ENCODE measurements around the gene PCCB. TPM values are rescaled to one million over a fixed set of nuclear protein-coding genes. Genes with fewer than 3 reads are reported as not detected.
A peak's percentile ranks its signal among the peaks of the same experiment; 100 is the strongest.
"Not testable (repeated sequence)": the region's sequence is repeated elsewhere in the genome, so short reads cannot be mapped to it uniquely, and the experiment has no call there.

Gene PCCB
- total RNA-seq, 2 experiments from 2014 or later = 23.9 to 25.2 TPM

DNA sequence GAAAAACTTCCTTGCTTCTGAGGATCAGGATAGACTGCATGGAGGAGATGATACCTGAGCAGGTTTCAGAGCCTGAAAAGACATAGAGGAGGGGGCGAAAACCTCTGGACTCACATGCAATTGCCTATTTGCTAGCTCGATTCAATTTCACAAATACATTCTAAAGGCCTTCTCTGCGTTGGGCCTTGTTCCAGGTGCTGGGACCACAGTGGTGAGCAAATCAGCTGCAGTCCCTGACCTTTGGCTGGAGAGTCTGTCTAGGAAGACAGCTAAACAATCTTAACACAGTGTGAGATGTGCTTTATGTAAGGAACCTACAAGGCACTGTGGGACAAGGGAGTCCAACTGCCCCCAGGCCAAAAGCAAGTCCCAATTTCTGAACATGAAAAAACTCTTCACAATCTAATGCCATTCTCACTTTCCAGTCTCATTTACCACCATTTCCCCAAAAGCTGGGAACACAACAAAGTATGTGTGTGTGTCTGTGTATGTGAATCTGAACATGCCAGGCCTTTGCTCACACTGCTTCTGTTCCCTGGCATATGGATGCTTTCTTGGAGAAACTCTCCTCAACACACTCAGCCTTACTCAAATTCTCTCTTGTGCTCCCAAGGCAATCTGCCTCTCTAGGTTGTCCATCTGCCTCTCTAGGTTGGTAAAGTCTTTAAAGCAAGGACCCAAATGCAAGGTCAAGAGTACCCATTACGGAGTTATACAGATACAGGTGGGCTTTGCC, 2.1 kb upstream of the PCCB start:
- DNase-seq = no peak
- no peaks in the 10 kb centered on the region for H3K9me3 Mint-ChIP-seq
- POLR2A ChIA-PET = interaction anchor here (0.9 to 1.2 kb wide), 3 partner anchors 51 to 53 kb away, joined by 3 to 4 read pairs (median 3); partner anchors contain the start of gene MSL2
- H3K36me3 Mint-ChIP-seq = peaks cover 1% of the 10 kb centered on the region
- no peak overlapping the region for H3K4me3 Mint-ChIP-seq
- H3K4me1 Mint-ChIP-seq = peaks cover 15% of the 10 kb centered on the region
- H3K27ac Mint-ChIP-seq = no peak overlapping the region
- no peak for ATAC-seq (ENCODE audit: low read depth)
- peaks cover 2% of the 10 kb centered on the region for H3K27me3 Mint-ChIP-seq

DNA sequence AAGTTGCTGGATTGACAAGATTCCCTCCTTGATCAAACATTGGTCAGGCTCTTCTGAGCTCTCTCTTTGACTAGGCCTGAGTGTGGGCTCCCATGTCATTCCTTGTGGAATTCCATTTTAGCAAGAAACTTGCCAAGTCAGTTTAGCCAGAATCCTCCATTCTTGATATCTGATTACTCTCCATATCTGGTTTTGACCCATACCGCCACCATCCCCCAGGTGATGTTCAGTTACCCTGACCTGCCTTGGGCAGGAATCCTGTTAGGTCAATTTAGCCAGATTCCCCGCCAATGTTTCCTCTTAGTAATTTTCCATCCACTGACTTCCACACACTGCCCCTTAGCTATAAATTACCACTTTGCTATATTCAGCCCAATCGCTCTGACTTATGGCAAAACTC, 1.0 kb upstream of the PCCB start:
- Mint-ChIP-seq H3K27ac (peak overlapping the region; percentile 45), H3K4me1 (peaks cover 15% of the 10 kb centered on the region), H3K9me3 (no peaks in the 10 kb centered on the region), H3K4me3 (no peak overlapping the region), H3K36me3 (no peaks in the 10 kb centered on the region), H3K27me3 (peaks cover 2% of the 10 kb centered on the region)
- POLR2A ChIA-PET = interaction anchor here (1.1 to 1.6 kb wide), 3 partner anchors 52 to 53 kb away, joined by 3 to 4 read pairs (median 4); partner anchors contain the start of gene MSL2
- ATAC-seq (ENCODE audit: low read depth) = no peak
- DNase-seq = no peak

DNA sequence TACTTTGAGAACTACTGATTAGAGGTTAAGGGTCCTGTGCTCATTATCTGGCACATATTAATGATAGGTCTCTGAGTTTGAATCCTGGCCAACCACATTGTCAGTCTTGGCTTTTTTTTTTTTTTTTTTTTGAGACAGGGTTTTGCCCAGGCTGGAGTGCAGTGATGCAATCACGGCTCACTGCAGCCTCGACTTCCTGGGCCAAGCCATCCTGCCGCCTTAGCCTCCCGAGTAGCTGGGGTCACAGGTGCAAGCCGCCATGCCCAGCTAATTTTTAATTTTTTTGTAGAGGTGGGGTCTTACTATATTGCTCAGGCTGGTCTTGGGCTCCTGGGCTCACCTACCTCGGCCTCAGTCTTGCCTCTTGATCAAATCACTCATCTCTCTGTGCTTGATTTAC, 547 bp upstream of the PCCB start:
- DNase-seq = no peak
- POLR2A ChIA-PET = interaction anchor here (1.6 to 2.8 kb wide), 3 partner anchors 52 to 503 kb away, joined by 4 to 11 read pairs (median 7); partner anchors contain the start of genes MSL2 and STAG1
- H3K4me3 Mint-ChIP-seq = peak overlapping the region; percentile 85
- H3K9me3 Mint-ChIP-seq = no peaks in the 10 kb centered on the region
- H3K27ac Mint-ChIP-seq = peak overlapping the region; percentile 89
- peaks cover 2% of the 10 kb centered on the region for H3K27me3 Mint-ChIP-seq
- H3K36me3 Mint-ChIP-seq = no peaks in the 10 kb centered on the region
- peaks cover 15% of the 10 kb centered on the region for H3K4me1 Mint-ChIP-seq
- ATAC-seq (ENCODE audit: low read depth) = no peak

GRCh38 chr3:136250903-136251460, 842 bp downstream of the PCCB start:
- peak overlapping the region; percentile 85 for H3K4me3 Mint-ChIP-seq
- H3K27me3 Mint-ChIP-seq = peaks cover 2% of the 10 kb centered on the region
- POLR2A ChIA-PET = interaction anchor here (0.8 to 2.8 kb wide), 4 partner anchors 53 to 502 kb away, joined by 3 to 11 read pairs (median 5); partner anchors contain the start of genes MSL2 and STAG1
- peaks cover 17% of the 10 kb centered on the region for H3K4me1 Mint-ChIP-seq
- ATAC-seq (ENCODE audit: low read depth) = no peak
- H3K36me3 Mint-ChIP-seq = peaks cover 3% of the 10 kb centered on the region
- DNase-seq = peak; percentile 43
- H3K27ac Mint-ChIP-seq = peak overlapping the region; percentile 89
- no peaks in the 10 kb centered on the region for H3K9me3 Mint-ChIP-seq

GRCh38 chr3:136251511-136251910, 1.4 kb downstream of the PCCB start:
- H3K9me3 Mint-ChIP-seq = no peaks in the 10 kb centered on the region
- H3K4me3 Mint-ChIP-seq = peak overlapping the region; percentile 85
- POLR2A ChIA-PET = interaction anchor here (0.8 to 2.8 kb wide), 4 partner anchors 54 to 501 kb away, joined by 3 to 11 read pairs (median 5); partner anchors contain the start of genes MSL2 and STAG1
- H3K27ac Mint-ChIP-seq = peak overlapping the region; percentile 89
- peaks cover 17% of the 10 kb centered on the region for H3K4me1 Mint-ChIP-seq
- DNase-seq (no peak), ATAC-seq (ENCODE audit: low read depth) (no peak)
- no peaks in the 10 kb centered on the region for H3K27me3 Mint-ChIP-seq
- peaks cover 3% of the 10 kb centered on the region for H3K36me3 Mint-ChIP-seq

DNA sequence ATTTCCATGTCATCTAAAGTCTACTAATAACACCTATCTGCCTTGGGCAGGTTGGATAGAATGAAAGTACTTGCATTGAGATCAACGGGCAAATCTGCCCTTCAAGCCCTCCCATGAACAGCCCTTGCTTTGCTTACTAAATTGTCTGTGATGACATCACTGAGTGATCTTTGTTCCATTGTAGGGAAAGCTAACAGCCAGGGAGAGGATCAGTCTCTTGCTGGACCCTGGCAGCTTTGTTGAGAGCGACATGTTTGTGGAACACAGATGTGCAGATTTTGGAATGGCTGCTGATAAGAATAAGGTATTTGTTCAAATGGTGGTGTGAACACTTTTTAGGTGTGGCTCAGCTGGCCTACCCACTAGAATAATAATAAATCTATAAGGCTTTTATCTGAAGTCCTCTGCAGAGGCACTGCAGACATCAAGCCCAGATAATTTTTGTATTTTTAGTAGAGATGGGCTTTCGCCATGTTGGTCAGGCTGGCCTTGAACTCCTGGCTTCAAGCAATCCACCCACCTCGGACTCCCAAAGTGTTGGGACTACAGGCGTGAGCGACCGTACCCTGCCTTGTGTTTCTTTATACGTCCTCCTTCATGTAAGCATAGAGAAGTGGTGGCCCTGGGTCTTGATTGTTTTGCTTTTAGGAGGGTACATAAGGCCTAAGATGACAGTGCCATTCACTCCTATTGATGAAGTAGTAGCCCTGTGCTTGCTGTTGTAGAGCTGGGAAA, 5.7 kb downstream of the PCCB start:
- Mint-ChIP-seq H3K4me3 (no peak overlapping the region), H3K27ac (no peak overlapping the region), H3K4me1 (peaks cover 10% of the 10 kb centered on the region), H3K36me3 (peaks cover 7% of the 10 kb centered on the region), H3K27me3 (no peaks in the 10 kb centered on the region), H3K9me3 (no peaks in the 10 kb centered on the region)
- POLR2A ChIA-PET = no interaction called here
- DNase-seq (no peak), ATAC-seq (ENCODE audit: low read depth) (no peak)

- DNase-seq (no peak), ATAC-seq (ENCODE audit: low read depth) (no peak)
- POLR2A ChIA-PET = no interaction called here
- Mint-ChIP-seq H3K27ac (no peak overlapping the region), H3K27me3 (no peaks in the 10 kb centered on the region), H3K4me1 (peaks cover 1% of the 10 kb centered on the region), H3K36me3 (peaks cover 13% of the 10 kb centered on the region), H3K9me3 (no peaks in the 10 kb centered on the region), H3K4me3 (no peak overlapping the region)
Observed at GRCh38 chr3:136258199-136258598, 8.1 kb downstream of the PCCB start.

GRCh38 chr3:136261826-136262225, 11.7 kb downstream of the PCCB start:
- DNase-seq = no peak
- H3K36me3 Mint-ChIP-seq = peaks cover 20% of the 10 kb centered on the region

DNA sequence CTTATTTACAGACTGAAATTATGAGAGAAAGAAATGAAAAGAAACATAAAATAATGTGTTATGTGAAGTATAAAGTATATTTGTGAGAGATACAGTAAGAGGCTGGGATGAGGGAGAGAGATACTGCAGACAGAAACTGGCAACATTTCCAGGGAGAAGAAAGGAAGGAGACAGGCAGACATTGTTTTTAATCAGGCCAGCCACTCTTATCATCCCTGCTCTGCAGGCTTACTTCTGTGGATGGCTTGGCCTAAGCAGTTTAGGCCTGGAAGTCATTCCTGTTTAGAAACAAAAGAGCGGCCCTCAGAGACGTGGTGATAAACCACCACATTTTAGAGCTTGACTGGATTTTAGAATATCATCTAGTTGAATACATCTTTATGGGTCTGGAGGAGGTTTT, 12.4 kb downstream of the PCCB start:
- Mint-ChIP-seq H3K4me1 (no peaks in the 10 kb centered on the region), H3K27me3 (no peaks in the 10 kb centered on the region), H3K9me3 (no peaks in the 10 kb centered on the region), H3K27ac (no peak overlapping the region), H3K36me3 (peaks cover 20% of the 10 kb centered on the region), H3K4me3 (no peak overlapping the region)
- no peak for ATAC-seq (ENCODE audit: low read depth)
- POLR2A ChIA-PET = no interaction called here
- no peak for DNase-seq

More at GRCh38 chr3:136261826-136262225, 11.7 kb downstream of the PCCB start:
- POLR2A ChIA-PET = no interaction called here
- no peak overlapping the region for H3K4me3 Mint-ChIP-seq
- no peak overlapping the region for H3K27ac Mint-ChIP-seq
- H3K27me3 Mint-ChIP-seq = no peaks in the 10 kb centered on the region
- no peaks in the 10 kb centered on the region for H3K4me1 Mint-ChIP-seq
- H3K9me3 Mint-ChIP-seq = no peaks in the 10 kb centered on the region
- ATAC-seq (ENCODE audit: low read depth) = no peak

- H3K27me3 Mint-ChIP-seq = no peaks in the 10 kb centered on the region
- no peak overlapping the region for H3K4me3 Mint-ChIP-seq
- ATAC-seq (ENCODE audit: low read depth) (no peak), DNase-seq (no peak)
- no peaks in the 10 kb centered on the region for H3K9me3 Mint-ChIP-seq
- peaks cover 17% of the 10 kb centered on the region for H3K36me3 Mint-ChIP-seq
- POLR2A ChIA-PET = interaction anchor here (0.7 kb wide), 1 partner anchor 23 kb away, joined by 3 read pairs; no protein-coding TSS in a partner anchor
- H3K4me1 Mint-ChIP-seq = no peaks in the 10 kb centered on the region
- no peak overlapping the region for H3K27ac Mint-ChIP-seq
Observed at GRCh38 chr3:136263251-136263650, 13.1 kb downstream of the PCCB start.

- ATAC-seq (ENCODE audit: low read depth); H3K4me3 Mint-ChIP-seq; H3K27me3 Mint-ChIP-seq; POLR2A ChIA-PET; H3K9me3 Mint-ChIP-seq; DNase-seq; H3K4me1 Mint-ChIP-seq; H3K27ac Mint-ChIP-seq: not testable (repeated sequence)
- peaks cover 42% of the 10 kb centered on the region for H3K36me3 Mint-ChIP-seq
Observed at GRCh38 chr3:136266468-136267125, 16.5 kb downstream of the PCCB start.

DNA sequence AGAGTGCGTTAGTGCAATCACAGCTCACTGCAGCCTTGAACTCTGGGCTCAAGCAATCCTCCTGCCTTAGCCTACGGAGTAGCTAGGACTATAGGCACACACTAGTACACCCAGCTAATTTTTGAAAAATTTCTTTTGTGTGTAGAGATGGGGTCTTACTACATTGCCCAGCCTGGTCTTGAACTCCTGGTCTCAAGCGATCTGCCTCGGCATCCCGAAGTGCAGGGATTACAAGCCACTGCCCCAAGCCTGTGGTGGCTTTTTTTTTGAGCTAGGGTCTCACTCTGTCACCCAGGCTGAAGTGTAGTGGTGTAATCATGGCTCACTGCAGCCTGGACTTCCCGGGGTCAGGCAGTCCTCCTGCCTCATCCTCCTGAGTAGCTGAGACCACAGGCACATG, 17.1 kb downstream of the PCCB start:
- H3K27ac Mint-ChIP-seq = no peak overlapping the region

GRCh38 chr3:136270179-136270578, 20.0 kb downstream of the PCCB start:
- H3K27ac Mint-ChIP-seq = no peak overlapping the region
- peaks cover 57% of the 10 kb centered on the region for H3K36me3 Mint-ChIP-seq
- H3K27me3 Mint-ChIP-seq = no peaks in the 10 kb centered on the region
- no peak overlapping the region for H3K4me3 Mint-ChIP-seq
- DNase-seq (no peak), ATAC-seq (ENCODE audit: low read depth) (no peak)
- H3K9me3 Mint-ChIP-seq = peaks cover 5% of the 10 kb centered on the region
- POLR2A ChIA-PET = interaction anchor here (0.7 kb wide), 1 partner anchor 15 kb away, joined by 3 read pairs; no protein-coding TSS in a partner anchor
- H3K4me1 Mint-ChIP-seq = peaks cover 16% of the 10 kb centered on the region

More for the DNA sequence above, 17.1 kb downstream of the PCCB start:
- DNase-seq (no peak), ATAC-seq (ENCODE audit: low read depth) (no peak)
- H3K9me3 Mint-ChIP-seq = peaks cover 2% of the 10 kb centered on the region
- no peak overlapping the region for H3K4me3 Mint-ChIP-seq
- peaks cover 8% of the 10 kb centered on the region for H3K4me1 Mint-ChIP-seq
- H3K27me3 Mint-ChIP-seq = no peaks in the 10 kb centered on the region
- H3K36me3 Mint-ChIP-seq = peaks cover 45% of the 10 kb centered on the region
- POLR2A ChIA-PET = interaction anchor here (1.2 kb wide), 1 partner anchor 71 kb away, joined by 3 read pairs; the partner anchor contains the start of gene MSL2

Data from activated naive CD8-positive, alpha-beta T cell treated with anti-CD3 and anti-CD28 coated beads, Interleukin-2, amount 10 ng/mL, durations not matched to agents 7 days and 5 days (primary cell).